RKO (cell line): ENCODE measurements around the gene BID.

ENCODE experiments used
- DNase-seq: peaks from one replicate; pipeline ENCODE4 v3.0.0-alpha.2; 2016; ENCODE audit warnings: low spot score

The BID gene

GRCh38 chr22:17783773-17784480 is 9.7 kb upstream of the BID start:
- DNase-seq: no peak

GRCh38 chr22:17783312-17783711 is 9.0 kb upstream of the BID start:
- no peak for DNase-seq

- no peak for DNase-seq
Observed at GRCh38 chr22:17782621-17783020, 8.4 kb upstream of the BID start.

- no peak for DNase-seq
Observed at GRCh38 chr22:17782158-17782557, 7.9 kb upstream of the BID start.

- no peak for DNase-seq
Observed at GRCh38 chr22:17781319-17782031, 7.2 kb upstream of the BID start.

- DNase-seq: no peak
Observed at GRCh38 chr22:17780741-17781318, 6.6 kb upstream of the BID start.

- DNase-seq: no peak
Observed at GRCh38 chr22:17780116-17780740, 6.0 kb upstream of the BID start.

- no peak for DNase-seq
Observed at GRCh38 chr22:17779286-17780115, 5.2 kb upstream of the BID start.

GRCh38 chr22:17778412-17778976 is 4.2 kb upstream of the BID start:
- DNase-seq: no peak

GRCh38 chr22:17777717-17778044 is 3.4 kb upstream of the BID start:
- DNase-seq: no peak

- DNase-seq: no peak
Observed at GRCh38 chr22:17777005-17777716, 2.9 kb upstream of the BID start.

GRCh38 chr22:17775781-17776465 is 1.7 kb upstream of the BID start:
- no peak for DNase-seq

- DNase-seq: no peak
Observed at GRCh38 chr22:17774926-17775685, 837 bp upstream of the BID start.

GRCh38 chr22:17773606-17774205 is 563 bp downstream of the BID start:
- DNase-seq: peak; percentile 44

- peak; percentile 49 for DNase-seq
Observed at GRCh38 chr22:17772958-17773605, 1.2 kb downstream of the BID start.

- peak; percentile 64 for DNase-seq
Observed at GRCh38 chr22:17772249-17772957, 1.9 kb downstream of the BID start.

GRCh38 chr22:17770180-17771077 is 3.8 kb downstream of the BID start:
- DNase-seq: no peak
